HG02938 (cell line): Measurements from ENCODE around the gene LSM14A.
A peak's percentile ranks its signal among the peaks of the same experiment; 100 is the strongest.

ENCODE experiments used
- ATAC-seq: cut with Tn5 transposase; IDR thresholded peaks from one replicate; pipeline ENCODE4 v1.9.1; 2021; ENCODE audit warnings: mild to moderate bottlenecking, moderate library complexity; ENCODE audit not compliant: unreplicated experiment

Gene LSM14A

DNA sequence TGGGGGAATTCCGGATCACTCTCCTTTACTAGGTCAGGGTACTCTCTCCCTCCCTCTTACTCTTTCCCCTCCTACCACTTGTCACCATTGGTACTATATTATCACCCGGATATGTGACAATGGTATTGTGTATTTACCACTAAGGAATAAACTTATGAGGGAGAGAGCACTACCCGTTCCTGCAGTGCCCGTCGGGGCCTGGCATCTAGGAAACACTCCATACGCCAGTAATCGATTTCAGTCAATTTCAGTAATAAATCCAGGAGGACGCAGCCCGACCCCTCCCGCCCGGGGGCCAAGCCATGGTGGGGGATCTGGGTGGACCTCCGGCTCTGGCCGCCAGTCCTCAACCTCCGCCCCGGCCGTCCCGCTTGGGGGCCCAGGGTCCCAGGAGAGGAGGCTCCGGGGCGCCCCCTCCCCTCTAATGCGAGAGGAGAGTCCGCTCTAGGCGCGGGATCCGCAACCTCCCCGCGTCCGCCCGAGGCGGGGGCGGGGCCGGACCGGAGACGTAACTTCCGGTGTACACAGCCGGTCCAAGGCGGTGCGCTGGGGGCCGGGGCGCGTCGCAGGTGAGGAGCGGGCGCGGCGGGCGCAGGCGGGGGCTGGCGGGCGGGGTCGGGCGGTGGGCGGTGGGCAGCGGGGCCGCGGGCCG lies 81.9 kb downstream of the LSM14A start, which contains the start of gene GARRE1:
Gene GARRE1 (plus strand): TSS at position 509 of the 652 bp plus-strand sequence. CDS start 45,920 bp downstream, outside the sequence.
- peak; percentile 79 for ATAC-seq

DNA sequence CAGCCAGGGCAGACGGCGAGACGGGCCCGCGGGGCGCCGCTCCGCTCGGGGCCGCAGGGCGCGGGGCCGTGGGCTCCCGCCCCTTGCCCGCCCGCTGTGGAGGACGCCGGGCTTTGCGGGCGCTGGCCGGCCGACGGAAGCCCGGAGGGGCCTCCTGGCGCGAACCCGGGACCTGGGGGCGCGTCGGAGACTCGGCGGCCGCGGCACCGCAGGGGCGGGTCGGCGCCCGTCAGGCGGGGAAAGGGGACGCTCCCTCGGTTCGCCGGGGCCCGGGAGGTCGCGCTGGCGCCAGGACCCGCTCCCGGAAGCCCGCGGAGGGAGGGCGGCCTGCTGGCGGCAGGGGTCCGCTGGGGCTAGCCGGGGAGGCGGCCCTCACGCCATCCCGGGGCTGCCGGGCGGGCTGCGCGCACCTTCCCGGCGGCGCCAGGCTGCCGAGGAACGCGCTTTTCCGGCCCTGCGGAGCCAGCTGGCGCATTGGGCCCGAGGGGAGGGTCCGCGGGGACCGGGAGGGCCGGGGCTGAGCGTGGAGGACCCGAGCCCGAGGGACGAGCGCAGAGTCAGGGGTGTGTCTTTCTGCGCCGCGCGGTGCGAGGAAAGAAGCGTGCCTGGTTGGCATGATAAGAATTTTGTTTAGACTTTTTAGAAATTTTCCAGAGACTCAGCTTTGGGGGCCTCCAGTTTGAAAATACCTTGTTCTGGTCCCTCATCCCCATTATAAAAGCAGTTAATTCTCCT lies 82.6 kb downstream of the LSM14A start:
- ATAC-seq, result peak; percentile 38

DNA sequence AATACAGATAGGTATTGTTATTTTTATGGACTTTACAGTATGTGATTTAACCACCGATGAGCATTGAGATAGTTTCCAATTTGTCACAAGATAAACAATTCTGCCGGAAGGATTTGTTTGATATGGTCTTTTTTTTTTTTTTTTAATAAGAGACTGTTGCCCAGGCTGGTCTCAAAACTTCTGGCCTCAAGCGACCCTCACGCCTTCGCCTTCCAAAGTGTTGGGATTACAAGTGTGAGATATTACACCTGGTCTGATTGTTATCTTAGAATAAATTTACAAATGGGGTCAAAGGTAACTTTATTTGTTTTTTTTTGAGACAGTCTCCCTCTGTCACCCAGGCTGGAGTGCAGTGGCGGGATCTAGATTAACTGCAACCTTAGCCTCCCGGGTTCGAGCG lies 83.2 kb downstream of the LSM14A start:
- no peak for ATAC-seq

DNA sequence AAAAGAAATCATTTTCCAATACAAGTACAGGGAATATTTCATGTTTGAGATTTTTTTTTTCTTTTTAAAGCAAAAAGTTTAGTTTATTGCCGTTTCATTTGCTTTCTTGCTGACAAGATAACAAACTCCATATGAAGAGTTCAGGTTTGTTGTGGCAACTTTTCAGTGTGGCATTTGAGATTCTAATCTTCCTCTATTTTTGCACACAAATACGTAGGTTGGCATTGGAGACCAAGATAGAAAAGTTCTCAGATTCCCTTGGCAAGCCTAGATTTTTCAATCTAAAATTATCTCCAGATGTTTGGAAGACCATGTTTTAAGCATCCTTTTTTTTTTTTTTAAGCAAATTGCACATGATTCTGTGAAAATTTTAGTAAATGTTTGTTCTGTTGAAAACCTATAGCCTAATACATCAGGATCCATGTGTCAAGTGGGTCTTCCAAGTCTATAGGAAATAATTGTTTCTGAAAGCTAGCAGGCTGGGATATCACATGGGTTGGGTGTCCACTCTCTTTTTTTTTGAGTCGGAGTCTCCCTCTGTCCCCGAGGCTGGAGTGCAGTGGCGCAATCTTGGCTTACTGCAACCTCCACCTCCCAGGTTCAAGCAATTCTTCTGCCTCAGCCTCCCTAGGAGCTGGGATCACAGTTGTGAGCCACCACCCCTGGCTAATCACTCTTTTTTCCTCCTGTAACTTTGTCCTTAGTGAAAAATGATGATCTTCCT lies 84.7 kb downstream of the LSM14A start:
- ATAC-seq, result no peak

DNA sequence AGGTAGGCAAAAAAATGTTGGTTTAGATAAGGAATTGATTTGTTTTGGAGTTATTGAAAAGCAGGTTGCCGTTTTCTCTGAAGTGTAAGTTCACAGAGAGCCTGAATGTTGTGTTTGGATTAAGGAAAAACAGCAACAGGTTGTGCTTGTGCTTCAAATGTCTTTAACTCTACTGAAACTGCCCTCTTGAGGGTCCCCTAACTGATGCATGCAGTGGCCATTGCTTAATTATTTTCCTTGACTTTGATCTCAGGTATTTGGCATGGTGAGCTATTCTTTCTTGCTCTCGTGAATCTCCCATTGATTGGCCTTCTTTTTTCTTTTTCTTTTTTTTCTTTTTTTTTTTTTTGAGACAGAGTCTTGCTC lies 85.2 kb downstream of the LSM14A start:
- ATAC-seq, result no peak

DNA sequence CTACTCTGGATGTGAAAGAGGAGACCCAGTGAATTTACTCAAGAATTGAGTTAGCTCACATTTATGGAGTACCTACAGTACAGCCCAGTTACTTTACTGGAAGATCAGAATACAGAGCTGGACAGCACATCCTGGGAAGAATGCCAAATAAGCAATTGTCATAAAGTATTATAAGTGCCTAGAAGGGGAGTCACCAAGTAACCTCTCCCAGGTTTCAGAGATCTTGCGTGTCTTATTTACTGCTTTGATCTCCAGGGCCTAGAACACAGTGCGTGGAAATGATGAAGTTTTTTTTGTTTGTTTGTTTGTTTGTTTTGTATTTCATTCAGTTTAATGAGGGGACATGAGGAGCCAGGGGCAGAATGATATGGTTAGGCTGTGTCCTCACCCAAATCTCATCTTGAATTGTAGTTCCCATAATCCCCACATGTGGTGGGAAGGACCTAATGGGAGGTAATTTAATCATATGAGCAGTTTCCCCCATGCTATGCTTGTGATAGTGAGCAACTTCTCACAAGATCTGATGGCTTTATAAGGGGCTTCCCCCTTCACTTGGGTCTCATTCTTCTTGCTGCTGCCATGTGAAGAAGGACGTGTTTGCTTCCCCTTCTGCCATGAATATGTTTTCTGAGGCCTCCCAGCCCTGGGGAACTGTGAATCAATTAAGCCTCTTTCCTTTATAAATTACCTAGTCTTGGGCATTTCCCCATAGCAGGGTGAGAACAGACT lies 87.2 kb downstream of the LSM14A start:
- no peak for ATAC-seq

DNA sequence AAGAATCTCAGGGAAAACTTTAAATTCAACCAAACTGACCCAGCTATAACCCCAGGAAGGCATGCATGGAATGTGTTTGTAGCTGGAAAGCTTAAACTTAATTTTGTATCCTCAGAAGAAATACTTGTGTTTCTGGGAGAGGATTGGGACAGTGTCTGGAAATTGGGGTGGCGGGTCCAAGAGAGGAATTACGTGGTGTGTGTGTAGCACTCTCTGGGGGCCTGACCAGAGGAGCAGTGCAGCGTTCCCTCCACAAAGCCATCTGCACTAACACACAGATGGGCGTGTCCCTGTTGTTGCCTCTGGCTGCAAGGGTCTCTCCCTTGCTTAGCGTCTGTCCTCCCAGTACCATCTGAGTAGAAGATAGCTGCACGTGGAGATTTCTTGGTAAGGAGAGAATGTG lies 88.5 kb downstream of the LSM14A start:
- ATAC-seq, result no peak

DNA sequence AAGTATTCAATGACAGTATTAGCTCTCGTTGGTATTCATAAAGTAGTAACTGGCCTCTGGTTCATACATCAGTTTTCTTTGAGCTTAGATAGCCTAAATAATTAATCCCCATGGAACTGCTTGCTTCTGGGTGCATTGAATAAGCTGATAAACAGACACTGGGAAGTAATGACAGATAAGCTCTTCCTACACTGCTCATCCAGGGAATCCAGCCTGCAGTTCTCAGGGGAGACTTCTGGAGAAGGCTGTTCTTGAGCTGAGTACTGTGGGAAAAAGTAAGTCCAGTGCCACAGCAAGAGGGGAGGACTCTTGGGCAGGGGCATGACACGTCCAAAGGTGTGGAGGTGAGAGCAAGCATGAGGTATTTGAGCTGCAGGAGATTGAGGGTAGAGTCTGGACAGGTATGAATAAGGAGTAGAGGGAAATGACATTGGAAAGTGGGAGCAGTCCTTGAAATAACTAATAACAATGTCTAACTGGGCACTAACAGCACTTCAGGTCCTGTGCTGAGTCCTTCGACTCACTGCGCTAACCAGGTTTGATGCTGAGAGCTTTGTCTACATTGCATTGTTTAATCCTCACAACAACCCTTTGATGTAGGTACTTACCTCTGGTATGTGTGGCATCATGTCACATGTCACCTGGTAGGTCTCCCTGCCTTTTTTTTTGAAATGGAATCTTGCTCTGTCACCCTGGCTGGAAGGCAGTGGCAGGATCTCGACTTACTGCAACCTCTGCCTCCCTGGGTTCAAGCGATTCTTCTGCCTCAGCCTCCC lies 89.2 kb downstream of the LSM14A start:
- no peak for ATAC-seq

DNA sequence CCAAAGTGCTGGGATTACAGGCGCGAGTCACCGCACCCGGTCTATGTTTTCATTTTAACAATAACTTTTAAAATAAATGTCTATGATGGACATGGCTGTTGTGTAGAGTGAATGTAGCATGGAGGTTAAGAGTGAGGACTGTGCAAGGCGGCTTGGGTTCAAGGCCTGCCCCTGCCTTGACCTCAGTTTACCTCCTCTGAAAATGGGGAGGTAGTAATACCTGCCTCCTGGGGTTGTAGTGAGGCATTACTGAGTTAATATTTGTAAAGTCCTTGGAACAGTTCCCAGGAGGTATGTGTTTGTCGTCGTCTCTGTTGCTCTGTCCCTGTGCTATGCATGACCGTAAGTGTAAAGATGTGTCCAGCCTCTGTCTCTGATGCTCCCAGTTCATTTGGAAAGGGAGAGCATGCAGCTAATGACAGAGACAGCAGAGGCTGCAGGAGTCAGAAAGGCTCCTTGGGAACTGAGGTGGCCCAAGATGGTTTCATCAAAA lies 91.5 kb downstream of the LSM14A start:
- ATAC-seq, result no peak

DNA sequence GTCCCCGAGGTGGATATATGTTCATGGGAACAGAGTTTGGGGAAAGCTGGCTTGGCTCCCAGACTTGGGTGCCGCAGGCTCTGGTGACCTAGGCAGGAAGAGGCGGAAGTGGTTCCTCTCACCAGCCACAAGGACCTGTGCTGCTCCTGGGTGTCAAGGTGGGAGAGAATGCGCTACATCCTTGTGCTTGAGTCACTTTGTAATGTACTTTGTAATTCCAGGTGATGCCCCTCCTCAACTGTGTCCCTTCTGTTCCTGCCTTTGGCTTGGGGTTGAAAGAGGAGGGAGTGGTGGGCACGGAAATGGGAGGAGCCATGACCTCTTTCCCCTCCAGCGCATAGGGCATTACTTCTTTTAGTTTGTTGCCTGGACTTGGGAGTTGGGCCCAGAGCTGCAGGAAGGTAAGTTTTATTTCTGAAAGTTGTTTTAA lies 92.9 kb downstream of the LSM14A start:
- ATAC-seq, result no peak

DNA sequence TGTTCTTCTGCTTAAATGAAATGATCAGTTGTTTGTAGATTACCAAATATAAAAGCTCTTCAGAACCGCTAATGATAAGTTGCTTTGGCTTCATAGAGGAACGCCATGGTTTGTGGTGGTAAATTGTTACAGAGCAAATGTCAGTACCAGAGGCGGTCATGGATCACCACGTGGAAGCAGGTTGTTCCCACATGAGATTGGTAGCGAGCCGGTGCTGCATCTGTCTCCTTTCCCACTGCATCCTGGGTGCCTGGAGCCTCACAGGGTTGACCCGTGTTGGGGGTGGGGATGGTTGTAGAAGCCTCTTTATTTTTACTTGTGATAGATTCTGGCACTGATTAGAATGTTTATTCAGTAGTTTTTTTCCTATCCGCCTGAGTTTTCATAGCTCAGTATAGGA lies 96.8 kb downstream of the LSM14A start:
- ATAC-seq, result no peak

DNA sequence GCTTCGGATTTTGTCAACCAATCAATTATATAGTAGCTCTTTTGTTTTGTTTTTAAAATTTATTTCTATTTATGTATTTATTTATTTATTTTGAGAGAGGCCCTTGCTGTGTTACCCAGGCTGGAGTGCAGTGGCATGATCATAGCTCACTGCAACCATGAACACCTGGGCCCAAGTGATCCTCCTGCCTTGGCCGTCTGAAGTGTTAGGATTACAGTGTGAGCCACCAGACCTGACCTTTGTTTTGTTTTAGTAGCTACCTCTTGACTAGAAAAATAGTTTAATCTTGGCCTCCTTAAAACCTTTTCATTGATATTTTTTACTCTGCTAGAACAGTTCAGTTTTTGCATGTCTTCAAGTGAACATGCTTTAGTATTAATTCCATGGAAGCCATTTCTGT lies 97.2 kb downstream of the LSM14A start:
- ATAC-seq, result no peak

DNA sequence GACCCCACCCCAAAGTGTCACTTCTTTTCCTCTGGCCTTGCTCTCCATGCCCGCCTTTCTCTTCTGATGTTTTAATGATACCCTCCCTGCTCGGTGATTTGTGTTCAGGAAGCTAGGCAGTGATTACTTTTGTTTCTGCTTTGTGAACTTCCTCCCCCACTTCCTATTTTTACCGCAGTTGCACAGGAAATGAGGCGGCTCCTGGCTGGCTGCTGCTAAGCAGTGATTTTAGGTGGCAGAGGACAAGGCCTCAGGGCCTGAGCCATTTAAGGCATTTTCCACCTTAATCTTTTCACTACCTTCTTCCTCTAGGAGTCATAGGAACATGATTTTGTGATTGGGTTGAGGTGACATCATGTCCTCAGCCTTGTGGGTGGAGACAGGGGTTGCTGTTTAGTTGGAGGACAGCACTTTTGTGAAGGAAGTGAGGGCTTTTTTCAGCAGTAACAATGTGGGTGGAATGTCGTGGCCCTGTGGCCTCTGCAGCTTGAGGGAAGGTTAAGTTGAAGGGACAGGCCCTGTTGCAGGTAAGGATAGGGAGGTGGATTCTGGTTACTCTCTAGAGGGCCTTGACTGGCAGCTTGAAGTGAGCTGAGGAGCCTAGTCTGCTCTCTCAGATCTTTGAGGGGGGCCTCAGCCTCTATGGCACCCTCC lies 97.8 kb downstream of the LSM14A start:
- ATAC-seq, result peak; percentile 51

DNA sequence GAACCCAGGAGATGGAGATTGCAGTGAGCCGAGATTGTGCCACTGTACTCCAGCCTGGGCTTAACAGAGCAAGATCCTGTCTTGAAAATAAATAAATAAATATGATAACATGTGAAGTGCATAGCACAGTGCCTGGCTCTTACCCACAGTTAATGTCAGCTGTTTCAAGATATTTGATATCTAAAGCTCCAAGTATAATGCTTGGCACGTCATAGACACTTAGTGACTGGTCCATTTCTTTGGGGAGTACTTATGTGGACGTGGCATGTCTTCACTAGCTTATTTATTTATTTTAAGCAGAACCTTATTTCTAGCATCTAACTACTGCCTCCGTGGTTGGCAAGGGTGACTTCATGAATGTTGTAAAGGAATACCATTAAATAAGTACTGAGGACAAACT lies 100.8 kb downstream of the LSM14A start:
- ATAC-seq, result no peak

DNA sequence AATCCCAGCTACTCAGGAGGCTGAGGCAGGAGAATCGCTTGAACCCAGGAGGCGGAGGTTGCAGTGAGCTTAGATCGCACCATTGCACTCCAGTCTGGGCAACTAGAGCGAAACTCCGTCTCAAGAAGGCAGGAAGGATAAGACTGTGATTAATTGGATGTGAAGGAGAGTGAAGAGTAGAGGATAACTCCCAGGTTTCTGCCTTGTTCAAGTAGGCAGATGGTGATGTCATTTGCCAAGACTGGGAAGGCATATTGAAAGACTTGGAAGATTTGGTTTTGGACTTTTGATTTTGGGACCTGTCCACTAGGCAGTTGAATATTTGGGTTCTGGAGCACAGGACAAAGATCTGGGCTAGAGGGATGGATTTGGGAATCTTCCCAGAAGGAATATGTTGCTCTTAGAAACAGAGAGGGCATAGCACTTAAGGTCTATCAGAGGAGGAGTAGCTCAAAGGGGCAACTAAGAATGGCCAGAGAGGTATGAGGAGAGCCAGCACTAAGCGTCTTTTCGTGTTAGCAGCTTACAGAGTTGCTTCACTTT lies 102.1 kb downstream of the LSM14A start:
- ATAC-seq, result no peak

DNA sequence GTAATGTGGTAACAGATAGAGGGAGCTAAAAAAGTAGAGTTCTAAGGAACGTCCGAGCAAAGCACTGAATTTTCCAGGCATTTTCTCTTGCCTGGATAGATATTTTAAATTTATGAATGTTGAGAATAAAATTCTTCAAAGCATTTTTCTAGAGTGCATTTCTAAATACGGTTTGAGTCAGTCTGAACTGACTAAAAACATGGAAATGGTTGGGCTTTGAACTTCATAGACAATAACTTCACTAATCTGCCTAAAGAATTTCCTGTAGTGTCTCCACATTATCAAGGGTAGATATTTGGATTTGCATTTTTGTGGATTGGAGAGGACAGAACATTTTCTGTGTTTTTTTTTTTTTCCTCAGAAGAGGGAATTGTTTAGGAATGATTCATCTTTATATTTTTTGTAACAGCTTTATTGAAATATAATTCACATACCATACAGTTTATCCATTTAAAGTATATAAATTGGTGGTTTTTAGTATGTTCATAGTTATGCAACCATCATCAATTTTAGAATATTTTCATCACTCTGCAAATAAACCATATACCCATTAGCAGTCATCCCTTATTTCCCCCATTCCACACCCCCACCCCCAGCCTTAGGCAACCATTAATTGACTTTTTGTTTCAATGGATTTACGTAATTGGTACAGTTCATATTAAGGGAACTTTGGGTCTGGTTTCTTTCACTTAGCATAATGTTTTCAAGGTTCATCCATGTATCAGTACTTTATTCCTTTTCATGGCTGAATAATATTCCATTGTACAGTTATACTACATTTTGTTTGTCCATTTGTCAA lies 102.7 kb downstream of the LSM14A start:
- no peak for ATAC-seq

DNA sequence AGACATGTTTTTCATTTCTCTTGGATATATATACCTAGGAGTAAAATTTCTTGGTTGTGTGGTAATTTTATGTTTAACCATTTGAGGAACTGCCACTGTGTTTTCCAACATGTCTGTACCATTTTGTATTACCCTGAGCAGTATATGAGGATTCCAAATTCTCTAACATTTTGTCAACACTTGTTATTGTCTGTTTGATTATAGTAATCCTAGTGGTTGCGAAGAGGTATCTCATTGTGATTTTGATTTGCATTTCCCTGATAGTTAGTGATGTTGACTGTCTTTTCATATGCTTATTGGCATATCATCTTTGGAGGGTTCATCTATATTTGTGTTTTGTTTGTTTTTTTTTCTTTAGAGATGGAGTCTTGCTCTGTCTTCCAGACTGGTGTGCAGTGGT lies 103.4 kb downstream of the LSM14A start:
- no peak for ATAC-seq

DNA sequence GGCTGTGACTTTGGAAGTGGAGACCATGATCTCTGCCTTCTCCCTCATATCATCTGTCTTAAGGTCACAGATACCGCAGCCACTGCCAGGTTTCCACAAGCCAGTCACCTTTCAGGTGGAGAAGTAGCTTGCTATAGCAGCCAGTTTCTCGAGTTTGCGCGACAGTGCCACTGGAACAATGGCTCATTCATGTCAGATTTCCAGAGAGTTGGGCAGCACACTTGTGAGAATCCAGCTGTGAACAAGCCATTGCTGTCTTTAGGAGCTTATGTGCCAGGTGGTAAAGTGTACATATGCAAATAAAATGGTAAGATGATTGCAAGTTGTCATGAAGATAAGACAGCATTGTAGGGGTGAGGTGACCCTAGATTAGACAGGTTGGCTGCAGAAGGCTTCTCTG lies 104.3 kb downstream of the LSM14A start:
- no peak for ATAC-seq

DNA sequence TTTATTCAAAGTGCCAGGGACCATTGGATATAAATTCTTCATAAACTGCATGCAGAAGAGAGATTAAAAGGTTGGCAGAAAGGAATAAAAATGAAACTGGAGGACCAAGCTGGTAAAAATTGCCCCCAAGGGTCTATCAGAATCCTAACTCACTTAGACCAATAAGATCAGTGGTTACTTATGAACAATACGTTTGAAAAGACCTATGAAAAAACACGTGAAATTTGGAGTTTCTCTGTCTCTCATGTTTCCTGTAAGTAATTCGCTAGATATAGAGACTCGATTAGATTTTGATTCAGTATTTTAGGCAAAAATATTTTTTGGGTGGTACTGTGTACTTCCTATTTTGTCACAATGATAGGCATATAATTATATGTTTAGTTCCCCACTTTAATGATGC lies 104.9 kb downstream of the LSM14A start:
- no peak for ATAC-seq
